HG02610 (cell line): ENCODE data around the gene PPFIA1.
"Not testable (repeated sequence)": the region's sequence is repeated elsewhere in the genome, so short reads cannot be mapped to it uniquely, and the experiment has no call there.

ENCODE experiments used
- ATAC-seq: cut with Tn5 transposase; IDR thresholded peaks from one replicate; pipeline ENCODE4 v1.9.1; 2021; ENCODE audit warnings: mild to moderate bottlenecking, moderate library complexity; ENCODE audit not compliant: unreplicated experiment

PPFIA1 gene

DNA sequence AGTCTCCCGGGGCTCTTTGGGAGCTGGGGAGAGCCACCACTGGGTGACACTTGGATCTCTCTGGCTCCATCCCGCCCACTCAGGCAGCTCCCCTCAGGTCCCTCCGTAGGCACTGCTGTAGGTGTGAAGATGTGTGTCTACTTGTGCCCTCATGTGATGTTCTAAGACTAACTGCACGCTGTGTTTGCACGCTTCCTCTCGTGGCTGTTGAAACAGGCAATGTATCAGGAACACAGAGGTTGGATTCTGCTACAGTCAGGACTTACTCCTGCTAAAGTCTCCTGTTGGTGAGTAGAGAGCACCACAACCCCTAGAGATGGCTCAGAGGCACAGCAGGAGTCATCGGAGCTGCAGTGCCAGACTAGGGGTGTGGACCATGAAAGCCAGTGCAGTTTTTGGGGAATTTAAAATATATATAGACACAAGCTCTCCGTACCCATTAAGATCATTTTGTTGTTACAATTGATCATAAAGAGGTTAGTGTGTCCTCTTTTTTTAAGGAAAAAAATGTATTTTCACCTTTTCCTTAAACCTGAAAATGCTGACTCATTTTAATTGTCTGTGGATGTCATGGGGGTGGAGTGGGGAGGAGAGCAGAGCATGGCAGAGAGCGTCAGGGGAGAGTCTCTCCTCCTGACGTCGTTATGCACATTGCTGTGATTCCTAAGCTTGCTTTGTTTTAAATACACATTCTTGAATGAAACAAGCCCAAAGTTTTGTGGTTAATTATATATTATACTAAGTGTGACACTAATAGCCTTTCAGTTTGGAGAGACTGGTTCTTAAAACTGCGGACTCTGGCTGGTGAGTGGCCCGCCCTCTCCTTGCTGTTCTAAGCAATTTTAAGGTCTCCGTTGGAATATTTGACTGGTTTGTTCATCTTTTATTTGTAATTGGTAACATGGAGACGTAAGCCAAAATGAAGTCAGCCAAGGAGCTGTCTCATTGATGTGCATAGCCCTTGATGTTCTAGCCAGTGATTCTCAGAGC is 111.7 kb downstream of the PPFIA1 start:
- ATAC-seq: no peak

DNA sequence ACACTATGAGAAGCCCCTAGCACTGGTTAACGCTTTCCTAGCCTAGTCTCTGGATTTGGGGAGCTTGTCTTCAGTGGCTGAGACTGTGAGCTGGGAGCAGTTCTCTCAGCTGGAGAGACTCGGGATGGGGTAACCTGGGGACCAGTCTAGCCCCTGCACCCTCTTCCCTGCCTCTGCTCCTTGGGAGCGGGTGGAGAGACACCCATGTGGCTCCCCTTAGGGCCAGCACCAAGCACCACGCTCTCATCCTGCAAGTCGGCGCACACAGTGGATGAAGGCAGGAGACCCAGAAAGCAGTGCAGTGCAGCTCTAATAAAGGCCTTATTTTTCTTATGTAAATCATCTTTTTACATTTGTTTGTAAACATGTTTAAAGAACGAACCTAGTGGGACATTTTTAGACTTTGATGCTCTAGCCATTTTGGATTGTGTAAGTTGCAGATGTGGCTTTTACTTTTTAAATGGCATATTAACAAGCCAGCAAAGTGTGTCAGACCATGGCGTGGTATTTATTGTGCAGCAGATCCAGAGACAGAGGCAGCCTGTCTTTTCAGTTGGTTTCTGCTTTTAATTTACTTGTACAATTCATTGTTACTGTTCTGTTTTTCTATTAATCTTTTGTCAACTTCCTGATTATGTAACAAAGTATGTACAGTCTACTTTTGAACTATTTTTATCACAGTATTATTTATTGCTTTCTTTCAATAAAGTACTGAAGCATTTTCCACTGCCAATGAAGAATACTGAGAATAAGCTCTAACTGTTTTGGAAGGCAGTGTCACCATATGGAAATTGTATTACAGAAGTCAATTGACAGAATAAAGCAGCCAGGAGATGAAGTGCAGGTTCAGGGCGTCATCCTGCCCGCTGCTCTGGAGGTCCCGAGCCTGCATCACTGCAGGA is 113.4 kb downstream of the PPFIA1 start:
- no peak for ATAC-seq

DNA sequence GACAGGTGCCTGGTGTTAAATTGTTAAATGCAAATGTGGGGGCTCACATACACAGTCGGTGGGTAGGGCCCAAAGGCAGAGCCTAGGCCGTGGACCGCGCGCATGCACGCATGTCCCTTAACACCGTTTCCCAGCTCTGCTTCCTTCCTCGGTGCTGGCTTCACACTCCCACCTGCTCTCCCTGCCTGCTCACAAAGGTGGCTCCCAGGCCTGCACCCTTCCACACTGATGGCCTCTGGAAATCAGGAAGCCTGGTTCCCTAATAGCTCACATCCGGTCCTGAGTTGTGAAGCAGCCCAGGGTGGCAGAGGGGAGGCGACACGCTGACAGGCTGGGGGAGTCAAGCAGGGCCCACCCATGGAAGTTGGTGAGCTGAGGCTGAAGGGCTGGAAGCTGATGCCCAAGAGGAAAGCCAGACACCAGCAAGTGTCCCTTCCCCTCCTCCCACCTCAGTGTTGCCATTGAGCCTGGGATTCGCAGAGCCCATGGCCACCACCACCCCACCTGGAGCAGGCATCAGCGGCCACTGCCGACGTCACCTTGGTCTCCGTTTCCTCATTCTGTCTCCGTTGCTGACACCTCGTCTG is 114.2 kb downstream of the PPFIA1 start:
- no peak for ATAC-seq

DNA sequence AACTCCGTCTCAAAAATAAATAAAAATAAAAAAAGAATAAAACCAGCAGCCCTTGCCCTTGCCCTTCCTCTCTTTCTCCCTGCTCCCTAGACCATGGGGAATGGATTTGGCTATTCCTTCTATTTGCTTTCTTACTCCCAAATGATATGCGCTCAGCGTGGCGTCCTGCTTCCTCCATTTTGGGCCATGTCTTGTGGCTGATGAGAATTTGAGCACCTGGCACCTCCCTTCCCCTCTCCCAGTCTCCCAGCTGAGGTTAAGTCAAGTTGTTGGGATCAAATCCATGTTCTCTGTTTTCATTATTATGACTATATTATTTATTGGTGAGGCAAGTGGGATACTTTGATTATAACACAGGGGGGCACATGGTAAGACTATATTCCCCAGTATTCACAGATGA is 117.1 kb downstream of the PPFIA1 start:
- no peak for ATAC-seq

DNA sequence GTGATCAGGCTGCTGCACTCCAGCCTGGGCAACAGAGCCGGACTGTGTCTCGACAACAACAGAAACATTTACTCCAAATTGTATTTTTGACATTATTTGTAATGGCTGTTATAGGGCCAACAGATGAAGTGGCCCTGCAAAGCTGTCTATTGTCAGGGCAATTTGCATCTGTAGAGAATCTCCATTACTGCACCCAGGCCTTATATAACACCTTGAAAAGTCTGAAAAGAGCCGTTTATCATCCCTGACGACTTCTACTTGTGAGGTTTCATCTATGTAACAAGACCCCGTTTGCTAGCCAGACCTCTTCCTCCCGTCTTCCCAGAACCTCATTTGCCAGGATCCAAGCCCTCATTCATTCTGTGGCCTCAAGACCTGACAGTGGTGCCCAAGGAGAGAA is 118.7 kb downstream of the PPFIA1 start:
- no peak for ATAC-seq

DNA sequence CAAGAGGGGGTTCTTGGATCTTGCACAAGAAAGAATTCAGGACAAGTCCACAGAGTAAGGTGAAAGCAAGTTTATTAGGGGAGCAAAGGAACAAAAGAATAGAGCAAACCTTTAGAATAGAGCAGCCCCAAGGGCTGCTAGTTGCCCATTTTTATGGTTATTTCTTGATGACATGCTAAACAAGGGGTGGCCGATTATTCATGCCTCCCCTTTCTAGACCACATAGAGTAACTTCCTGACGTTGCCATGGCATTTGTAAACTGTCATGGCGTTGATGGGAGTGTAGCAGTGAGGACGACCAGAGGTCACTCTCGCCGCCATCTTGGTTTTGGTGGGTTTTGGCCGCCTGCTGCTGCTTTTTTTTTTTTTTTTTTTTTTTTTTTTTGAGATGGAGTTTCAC is 120.4 kb downstream of the PPFIA1 start:
- ATAC-seq: not testable (repeated sequence)

DNA sequence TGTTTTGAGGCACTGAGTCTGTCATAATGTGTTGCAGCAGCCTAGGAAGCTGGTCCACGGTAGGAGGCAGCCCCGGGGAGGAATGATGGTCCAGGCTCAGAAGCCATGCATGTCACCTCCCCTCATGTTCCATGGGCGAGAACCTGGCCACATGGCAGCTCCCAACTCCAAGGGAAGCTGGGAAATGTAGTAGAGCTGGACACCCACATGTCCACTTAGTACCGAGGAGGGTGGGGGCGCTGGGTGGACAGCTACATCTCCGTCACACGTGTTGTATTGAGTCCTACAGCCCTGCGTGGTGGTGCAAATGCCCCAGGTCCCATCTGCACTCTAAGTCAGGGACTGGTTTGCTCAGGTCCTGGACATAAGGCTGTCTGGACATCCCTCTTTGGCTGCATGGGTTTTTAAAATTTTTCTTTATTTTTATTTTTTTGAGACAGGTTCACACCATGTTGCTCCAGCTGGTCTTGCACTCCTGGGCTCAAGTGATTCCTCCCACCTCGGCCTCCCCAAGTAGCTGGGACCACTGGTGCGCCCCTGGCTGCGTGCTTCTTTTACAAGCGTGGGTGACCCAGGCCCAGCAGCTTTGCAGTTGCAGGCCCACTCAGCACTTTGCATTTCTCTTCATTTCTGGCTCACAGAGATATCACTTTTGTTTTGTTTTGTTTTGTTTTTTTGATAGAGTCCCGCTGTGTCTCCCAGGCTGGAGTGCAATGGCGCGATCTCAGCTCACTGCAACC is 123.9 kb downstream of the PPFIA1 start:
- ATAC-seq: no peak

DNA sequence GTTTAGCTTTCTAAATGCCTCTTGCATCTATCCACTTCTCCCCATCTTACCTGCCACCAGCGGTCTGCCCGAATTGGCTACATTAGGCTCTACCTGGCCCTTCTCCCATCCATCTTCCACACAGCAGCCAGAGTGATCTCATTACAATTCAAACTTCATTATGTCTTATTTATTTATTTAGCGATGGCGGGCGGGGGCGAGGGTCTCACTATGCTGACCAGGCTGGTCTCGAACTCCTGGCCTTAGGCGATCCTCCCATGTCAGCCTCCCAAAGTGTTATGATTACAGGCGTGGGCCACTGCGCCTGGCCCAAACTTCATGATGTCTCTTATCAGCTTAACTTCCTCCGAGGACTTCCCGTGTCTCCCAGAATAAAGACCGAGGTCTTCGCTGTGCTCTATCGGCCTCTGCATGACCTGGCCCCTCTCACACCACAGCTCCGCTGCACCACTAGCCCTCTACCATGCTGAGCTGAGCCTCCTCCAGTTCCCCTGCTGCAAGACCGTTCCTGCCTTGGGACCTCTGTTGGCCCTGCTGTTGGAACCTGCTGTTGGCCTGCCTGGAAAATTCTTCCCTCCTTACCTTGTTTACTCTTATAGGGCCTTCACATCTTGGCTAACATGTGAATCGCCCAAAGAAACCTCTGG is 127.0 kb downstream of the PPFIA1 start:
- no peak for ATAC-seq

DNA sequence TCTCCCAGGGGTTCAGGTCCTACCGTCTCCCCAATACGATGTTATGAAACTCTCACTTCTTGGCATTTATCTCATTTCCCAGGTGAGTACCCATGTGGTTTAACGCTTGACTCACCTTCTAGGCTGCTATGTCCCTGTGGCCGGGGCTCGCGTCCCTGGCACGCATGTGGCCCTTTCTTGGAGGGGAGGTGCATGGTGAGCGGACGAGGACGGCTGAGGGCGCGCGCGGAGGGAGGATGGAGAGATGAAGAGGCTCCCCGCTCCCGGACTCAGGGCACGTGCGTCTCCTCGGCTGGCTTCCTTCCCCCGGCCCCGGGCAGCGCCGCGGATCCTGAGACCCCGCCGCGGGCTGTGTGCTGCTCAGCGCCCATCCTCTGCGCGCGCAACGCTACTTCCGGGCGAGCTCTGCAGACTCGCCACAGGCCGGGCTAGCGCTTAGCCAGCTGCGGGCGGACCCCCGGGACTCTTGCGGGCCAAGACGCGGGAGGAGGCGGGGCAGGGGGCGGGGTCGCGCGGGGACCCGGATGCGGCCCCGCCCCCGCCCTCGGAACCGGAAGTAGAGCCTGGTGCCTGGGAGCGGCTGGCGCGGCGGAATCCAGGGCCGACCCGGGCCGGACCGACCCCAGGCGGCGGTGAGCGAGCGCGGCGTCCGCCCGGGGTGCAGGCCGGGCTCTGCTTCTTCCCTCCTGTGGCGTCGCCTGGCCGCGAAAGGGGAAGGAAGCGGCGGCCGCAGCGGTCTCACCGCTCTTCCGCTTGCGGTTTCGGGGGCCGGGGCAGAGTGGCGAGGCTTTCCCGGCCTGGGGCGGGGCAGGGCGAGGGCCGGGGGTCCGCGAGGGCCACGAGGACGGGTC is 127.7 kb downstream of the PPFIA1 start, which contains the start of gene CTTN:
TSS of gene CTTN (plus strand) at position 547 of the 851 bp plus-strand sequence. CDS start 8,769 bp downstream, outside the sequence.
- ATAC-seq: peak; percentile 42

DNA sequence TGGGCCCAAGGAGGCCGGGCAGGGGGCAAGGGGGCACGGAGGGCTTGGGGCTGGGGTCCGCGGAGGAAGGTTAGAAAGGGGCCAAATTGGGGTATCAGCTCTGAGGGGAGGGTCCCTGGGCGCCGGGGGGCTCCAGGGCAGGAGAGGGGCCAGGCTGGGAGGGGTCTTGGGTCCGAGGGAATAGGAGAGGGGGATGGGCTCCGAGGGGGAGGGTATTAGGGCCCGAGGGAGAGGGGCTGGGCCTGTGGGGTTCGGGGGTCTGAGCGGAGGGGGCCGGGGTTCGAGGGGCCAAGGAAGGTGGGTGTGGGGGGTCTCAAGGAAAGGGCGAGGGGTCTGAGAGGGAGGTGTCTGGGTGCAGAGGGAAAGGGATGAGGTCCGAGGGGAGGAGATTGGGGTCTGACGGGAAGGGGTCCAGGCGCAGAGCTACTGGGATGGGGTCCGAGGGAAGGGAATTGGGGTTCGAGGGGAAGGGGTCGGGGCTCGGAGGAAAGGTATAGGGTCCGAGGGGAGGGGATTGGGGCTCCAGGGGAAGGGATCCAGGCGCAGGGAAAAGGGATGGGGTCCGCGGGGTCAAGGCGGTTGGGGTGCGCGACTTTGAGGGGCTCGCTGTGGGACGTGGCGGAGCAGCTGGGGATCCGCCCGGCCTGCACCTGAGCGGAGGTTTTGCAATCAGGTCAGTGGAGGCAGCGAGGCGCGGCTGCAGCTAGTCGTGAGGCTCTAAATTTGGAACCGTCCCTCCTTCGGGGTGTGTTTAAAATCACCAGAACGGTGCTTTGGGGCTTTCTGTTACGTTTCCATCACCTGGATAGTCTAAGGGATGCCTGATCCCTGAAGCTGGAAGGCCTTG is 128.6 kb downstream of the PPFIA1 start:
- no peak for ATAC-seq

DNA sequence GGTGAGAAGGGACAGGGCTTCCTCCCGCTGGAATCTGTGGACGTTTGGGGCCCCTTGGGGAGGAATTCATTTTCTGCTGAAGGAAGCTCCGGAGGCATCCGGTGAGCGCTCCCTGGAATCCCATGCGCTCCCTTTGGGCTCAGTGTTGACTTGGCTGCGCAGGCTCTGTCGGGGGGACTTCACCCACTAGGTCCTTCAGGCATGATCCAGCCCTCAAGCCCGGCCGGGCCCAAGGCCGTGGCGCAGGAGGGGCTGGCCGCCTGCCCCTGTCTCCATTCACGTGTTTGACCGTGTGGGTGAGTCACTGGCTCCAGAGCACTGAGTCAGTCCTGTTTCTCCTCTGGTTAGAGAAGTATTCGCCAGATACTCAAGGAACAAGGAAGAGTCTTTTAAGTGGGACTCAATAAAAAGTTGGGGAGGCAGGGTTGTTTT is 129.2 kb downstream of the PPFIA1 start:
- ATAC-seq: no peak

DNA sequence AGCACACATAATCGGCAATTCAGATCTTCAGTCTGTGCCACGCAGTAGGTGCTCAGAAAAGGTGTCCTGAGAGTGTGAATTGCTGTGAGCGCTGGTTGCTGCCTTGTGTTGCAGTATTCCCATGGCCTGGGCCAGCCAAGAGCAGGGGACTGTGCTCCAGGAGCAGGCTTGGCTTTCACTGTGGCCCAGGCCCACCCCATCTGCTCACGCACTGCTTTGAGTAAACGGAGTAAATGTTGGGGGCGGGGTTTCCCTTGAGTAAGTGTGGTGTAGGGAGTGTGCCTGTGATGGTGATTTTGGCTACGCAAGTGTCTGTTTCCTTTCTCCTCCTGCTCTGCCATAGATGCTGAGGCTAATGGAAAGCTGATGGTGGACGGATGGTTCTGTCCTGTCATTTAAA is 130.2 kb downstream of the PPFIA1 start:
- no peak for ATAC-seq

DNA sequence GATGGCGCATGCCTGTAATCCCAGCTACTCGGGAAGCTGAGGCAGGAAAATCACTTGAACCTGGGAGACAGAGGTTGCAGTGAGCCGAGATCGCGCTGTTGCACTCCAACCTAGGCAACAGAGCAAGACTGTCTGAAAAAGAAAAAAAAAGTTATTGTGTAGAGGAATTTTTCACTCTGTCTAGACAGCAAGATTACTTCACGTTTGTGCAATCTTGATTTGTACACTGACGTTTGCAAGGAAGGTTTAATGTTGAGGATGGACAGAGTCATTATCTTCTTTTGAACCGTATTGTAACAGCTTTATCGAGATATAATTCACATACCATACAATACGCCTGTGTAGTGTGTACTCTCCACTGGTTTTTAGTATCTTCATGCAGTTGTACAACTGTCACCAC is 131.5 kb downstream of the PPFIA1 start:
- ATAC-seq: no peak

DNA sequence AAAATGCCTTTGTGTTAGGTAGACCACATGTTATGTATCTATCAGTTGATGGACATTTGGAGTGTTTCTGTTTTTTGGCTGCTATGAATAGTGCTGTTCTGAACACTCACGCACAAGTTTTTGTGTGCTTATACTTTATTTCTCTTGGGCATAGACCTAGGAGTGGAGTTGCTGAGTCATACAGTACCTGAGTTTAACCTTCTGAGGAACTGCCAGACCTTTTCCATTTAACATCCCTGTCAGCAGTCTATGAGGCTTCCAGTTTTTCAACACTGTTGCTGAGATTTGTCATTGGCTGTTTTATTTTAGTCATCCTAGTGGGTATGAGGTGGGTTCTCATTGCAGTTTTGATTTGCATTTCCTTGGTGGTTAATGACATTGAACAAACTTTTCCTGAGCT is 132.2 kb downstream of the PPFIA1 start:
- ATAC-seq: no peak

DNA sequence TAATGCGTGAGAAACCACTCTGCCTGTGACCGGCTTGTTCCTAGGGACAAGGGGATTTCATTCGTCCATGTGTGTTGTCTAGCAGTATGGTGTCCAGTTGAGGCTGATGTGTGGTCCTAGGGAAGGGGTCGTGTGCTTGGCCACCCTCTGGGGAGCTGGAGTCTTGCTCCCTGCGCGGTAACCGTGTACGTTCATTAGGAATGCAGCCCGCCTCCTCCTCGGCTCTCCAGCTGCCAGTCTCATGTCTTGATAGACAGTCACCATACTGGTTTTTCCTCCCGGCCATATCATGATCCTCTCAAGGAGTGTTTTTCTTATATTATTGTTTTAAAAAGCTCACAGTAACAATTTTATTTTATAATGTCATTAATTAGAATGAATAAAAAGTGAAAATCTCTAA is 133.8 kb downstream of the PPFIA1 start:
- ATAC-seq: no peak

DNA sequence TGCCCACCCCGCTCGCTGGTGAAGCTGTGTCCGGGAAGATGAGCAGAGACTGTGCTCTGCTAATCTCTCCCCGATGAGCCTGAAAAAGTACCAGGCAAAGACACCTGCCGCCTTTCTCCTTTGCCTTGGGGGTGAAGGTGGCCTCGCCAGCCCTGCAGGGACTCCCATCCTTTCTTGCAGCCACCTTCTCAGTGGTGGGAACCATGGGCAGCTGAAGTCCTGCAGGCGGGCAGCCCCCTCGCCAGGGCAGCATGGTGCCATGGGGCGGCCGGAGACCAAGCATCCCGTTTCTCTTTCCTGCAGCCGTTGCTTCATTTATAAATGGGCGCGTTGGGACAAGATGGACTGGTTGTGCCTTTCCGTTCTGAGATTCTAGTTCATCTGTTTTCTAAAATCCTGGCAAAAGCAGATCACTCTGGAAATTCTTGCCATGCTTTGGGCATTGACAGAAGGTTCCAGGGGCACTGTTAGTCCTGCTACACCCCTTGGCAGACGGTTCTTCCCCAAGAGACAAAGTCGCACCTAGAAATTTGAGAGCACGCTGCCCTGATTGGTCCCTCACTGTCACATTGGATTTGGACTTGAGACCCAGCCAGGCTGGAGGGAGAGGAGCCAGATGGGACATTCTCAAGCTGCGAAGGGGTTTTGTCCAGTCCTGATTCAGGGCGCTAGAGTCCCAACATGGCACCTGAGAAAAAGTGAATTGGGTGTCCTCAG is 135.3 kb downstream of the PPFIA1 start:
- ATAC-seq: no peak

DNA sequence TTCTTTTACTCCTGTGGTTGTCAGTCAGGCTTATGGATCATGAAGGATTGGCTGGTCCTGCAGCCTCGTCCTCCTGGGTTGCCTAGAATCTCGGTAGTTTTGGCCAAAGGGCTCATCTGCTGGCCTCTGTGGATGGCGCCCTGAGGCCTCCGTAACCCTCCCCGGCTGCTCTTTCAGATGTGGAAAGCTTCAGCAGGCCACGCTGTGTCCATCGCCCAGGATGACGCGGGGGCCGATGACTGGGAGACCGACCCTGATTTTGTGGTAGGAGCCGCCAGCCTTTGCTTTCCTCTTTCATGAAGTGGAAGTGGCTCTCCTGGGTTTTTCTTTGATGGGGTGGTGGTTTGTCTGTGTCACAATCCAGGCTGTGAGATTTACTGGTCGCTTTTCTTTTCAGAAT is 136.6 kb downstream of the PPFIA1 start:
- ATAC-seq: no peak
